Peyer's patch (tissue), 4 donors: ENCODE measurements around the gene NCKAP5.

ENCODE experiments used
- CTCF ChIP-seq, 6 experiments: fragments of 450-650 bp in 4 of 6; fragments of 200-600 bp in 2 of 6; sonication (generic) in 1 of 6; IDR thresholded peaks; one replicate each; pipeline ENCODE4 v1.5.1; 2017 to 2019; ENCODE audit warnings: antibody characterized with exemption in 6 of 6, mild to moderate bottlenecking in 3 of 6, moderate library complexity in 1 of 6
- POLR2A ChIP-seq, 2 donors: fragments of 450-650 bp; IDR thresholded peaks; one replicate each; pipeline ENCODE4 v1.5.1; 2017; ENCODE audit warnings: antibody characterized with exemption in 2 of 2, mild to moderate bottlenecking in 2 of 2, moderate library complexity in 2 of 2

DNA sequence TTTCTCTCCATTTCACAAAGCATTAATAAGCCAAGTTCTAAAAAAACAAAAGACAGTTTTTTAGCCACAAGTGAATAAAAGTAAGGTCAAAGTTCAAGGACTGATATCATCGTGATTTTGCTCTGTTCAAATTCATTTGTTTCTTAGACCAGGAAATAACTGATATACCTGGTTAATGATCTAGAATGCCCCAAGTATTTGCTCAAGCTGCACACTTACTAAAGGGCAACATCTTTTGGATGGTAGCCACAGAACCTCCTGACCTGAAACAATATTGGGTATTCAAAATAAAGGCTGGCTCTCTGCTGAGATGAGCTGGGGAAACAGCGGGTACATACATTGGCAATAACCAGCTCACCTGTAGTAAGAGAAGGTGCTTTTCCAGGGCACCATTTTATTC, 583.5 kb downstream of the NCKAP5 start:
- TF ChIP-seq POLR2A (IDR thresholded peaks at IDR 0.05), result no peak
- TF ChIP-seq CTCF (IDR thresholded peaks at IDR 0.05), result no peak
